Activated CD8-positive, alpha-beta memory T cell treated with anti-CD3 and anti-CD28 coated beads for 48 hours (primary cell): ENCODE measurements around the gene NVL.
A peak's percentile ranks its signal among the peaks of the same experiment; 100 is the strongest.
"Not testable (repeated sequence)": the region's sequence is repeated elsewhere in the genome, so short reads cannot be mapped to it uniquely, and the experiment has no call there.

ENCODE experiments used
- DNase-seq, 3 experiments: peaks; one replicate each; pipeline ENCODE4 v3.0.0-alpha.2; 2020; ENCODE audit warnings: low read depth in 2 of 3, low spot score in 2 of 3

NVL gene

GRCh38 chr1:224329842-224330753, at the start of gene NVL:
NVL (minus strand) TSS chr1:224330172; CDS start chr1:224330127, 45 bp downstream.
- peak; percentile 59 to 86 (median 67) for DNase-seq

- DNase-seq: no peak
Measured at GRCh38 chr1:224378855-224379631, 49.1 kb upstream of the NVL start.

- no peak for DNase-seq
Measured at GRCh38 chr1:224377676-224378006, 47.7 kb upstream of the NVL start.

GRCh38 chr1:224375059-224375458, 45.1 kb upstream of the NVL start:
- no peak for DNase-seq

GRCh38 chr1:224373008-224373590, 43.1 kb upstream of the NVL start:
- DNase-seq: no peak

- DNase-seq: no peak
Measured at GRCh38 chr1:224368409-224368808, 38.4 kb upstream of the NVL start.

GRCh38 chr1:224359207-224359606, 29.2 kb upstream of the NVL start:
- no peak for DNase-seq

GRCh38 chr1:224358237-224358636, 28.3 kb upstream of the NVL start:
- no peak for DNase-seq

- DNase-seq: no peak
Measured at GRCh38 chr1:224357626-224358124, 27.7 kb upstream of the NVL start.

- peak; percentile 58 to 84 (median 79) for DNase-seq
Measured at GRCh38 chr1:224356685-224357625, 27.0 kb upstream of the NVL start, which contains the start of gene CNIH4. CNIH4 (plus strand) TSS chr1:224356879; CDS start chr1:224356925, 46 bp downstream.

- DNase-seq: no peak
Measured at GRCh38 chr1:224353975-224354925, 24.3 kb upstream of the NVL start.

GRCh38 chr1:224352436-224353085, 22.6 kb upstream of the NVL start:
- DNase-seq: not testable (repeated sequence)

GRCh38 chr1:224349716-224350115, 19.7 kb upstream of the NVL start:
- DNase-seq: not testable (repeated sequence)

- no peak for DNase-seq
Measured at GRCh38 chr1:224348137-224348536, 18.2 kb upstream of the NVL start.

- no peak for DNase-seq
Measured at GRCh38 chr1:224343679-224344078, 13.7 kb upstream of the NVL start.

GRCh38 chr1:224340453-224341384, 10.7 kb upstream of the NVL start:
- DNase-seq: not testable (repeated sequence)

- no peak for DNase-seq
Measured at GRCh38 chr1:224339442-224340033, 9.6 kb upstream of the NVL start.
